GM12878 (cell line): ENCODE data around the gene MT4. TPM values are rescaled to one million over a fixed set of nuclear protein-coding genes. Genes with fewer than 3 reads are reported as not detected.

Experiments
- BCL11A ChIP-seq: IDR thresholded peaks from 2 replicates; pipeline ENCODE4 v1.6.1; 2011; ENCODE audit warnings: low read depth, low read length
- CREB1 ChIP-seq: IDR thresholded peaks from 2 replicates; pipeline ENCODE4 v1.6.1; 2012; ENCODE audit warnings: low read depth, mild to moderate bottlenecking, inconsistent platforms
- EED ChIP-seq: sonication (generic); IDR thresholded peaks from 2 replicates; pipeline ENCODE4 v1.6.1; 2016; ENCODE audit warnings: antibody characterized with exemption, low read depth
- ESRRA ChIP-seq: IDR thresholded peaks from 2 replicates; pipeline ENCODE4 v1.6.1; 2012; ENCODE audit warnings: mild to moderate bottlenecking, low read length, improper control_type of control experiment
- GABPA ChIP-seq: IDR thresholded peaks from 2 replicates; pipeline ENCODE4 v1.6.1; 2014; ENCODE audit warnings: antibody characterized with exemption, low read depth, mild to moderate bottlenecking, inconsistent platforms
- GATAD2B ChIP-seq: fragments of 450-650 bp; conservative IDR thresholded peaks from 2 replicates; pipeline ENCODE4 v1.6.1; 2017; ENCODE audit warnings: low read depth, mild to moderate bottlenecking, moderate library complexity
- HDAC2 ChIP-seq: fragments of 200-600 bp; sonication (generic); IDR thresholded peaks from 2 replicates; pipeline ENCODE4 v1.6.1; 2017
- MAX ChIP-seq: IDR thresholded peaks from 2 replicates; pipeline ENCODE4 v1.6.1; 2012; ENCODE audit warnings: low read depth, low read length, improper control_type of control experiment
- NFYA ChIP-seq: IDR thresholded peaks from 2 replicates; pipeline ENCODE4 v1.6.1; 2011; ENCODE audit warnings: low read depth, mild to moderate bottlenecking, low read length, improper control_type of control experiment, borderline replicate concordance
- NR2C1 ChIP-seq: fragments of 450-650 bp; IDR thresholded peaks from 2 replicates; pipeline ENCODE4 v1.6.1; 2017; ENCODE audit warnings: antibody characterized with exemption, mild to moderate bottlenecking, moderate library complexity
- NR2F1 ChIP-seq: fragments of 450-650 bp; conservative IDR thresholded peaks from 2 replicates; pipeline ENCODE4 v1.6.1; 2017; ENCODE audit warnings: mild to moderate bottlenecking
- RB1 ChIP-seq: fragments of 450-650 bp; formaldehyde crosslinking; IDR thresholded peaks from 2 replicates; pipeline ENCODE4 v1.6.1; 2017; ENCODE audit warnings: mild to moderate bottlenecking, borderline replicate concordance
- STAT3 ChIP-seq: IDR thresholded peaks from 2 replicates; pipeline ENCODE4 v1.6.1; 2011; ENCODE audit warnings: low read depth, low read length, improper control_type of control experiment
- TCF3 ChIP-seq: IDR thresholded peaks from 2 replicates; pipeline ENCODE4 v1.6.1; 2012; ENCODE audit warnings: low read depth, mild to moderate bottlenecking, low read length, borderline replicate concordance; ENCODE audit not compliant: insufficient read depth
- USF2 ChIP-seq: IDR thresholded peaks from 2 replicates; pipeline ENCODE4 v1.6.1; 2011; ENCODE audit warnings: low read depth, low read length, improper control_type of control experiment, borderline replicate concordance
- YBX1 ChIP-seq: fragments of 450-650 bp; IDR thresholded peaks from 2 replicates; pipeline ENCODE4 v1.6.1; 2016; ENCODE audit warnings: antibody characterized with exemption
- ZNF217 ChIP-seq: fragments of 450-650 bp; IDR thresholded peaks from 2 replicates; pipeline ENCODE4 v1.6.1; 2017; ENCODE audit warnings: antibody characterized with exemption, mild to moderate bottlenecking
- ZNF384 ChIP-seq: IDR thresholded peaks from 2 replicates; pipeline ENCODE4 v1.6.1; 2012; ENCODE audit warnings: low read depth, mild to moderate bottlenecking, low read length, improper control_type of control experiment, borderline replicate concordance
- ZNF622 ChIP-seq: fragments of 450-650 bp; IDR thresholded peaks from 2 replicates; pipeline ENCODE4 v1.6.1; 2017; ENCODE audit warnings: mild to moderate bottlenecking, inconsistent platforms
- ZZZ3 ChIP-seq: IDR thresholded peaks from 2 replicates; pipeline ENCODE4 v1.6.1; 2011; ENCODE audit warnings: low read depth; ENCODE audit not compliant: control insufficient read depth, insufficient read length
- polyA plus RNA-seq, 11 experiments: library from polyadenylated mRNA; depleted of rRNA in 4 of 11; unstranded in 6 of 11; stranded (reverse) in 5 of 11; fragments of >200 nt; fragmentation: Nextera tagmentation in 4 of 11; fragmentation: Illumina TruSeq in 1 of 11; extraction: Ambion mirVana in 4 of 11; extraction: Trizol in 1 of 11; gene quantifications; 1 replicate in 1 of 11; 2 replicates in 10 of 11; pipeline versions ENCODE4 v1.2.1 to v1.2.3, GENCODE V29; 2011 to 2016; ENCODE audit warnings: inconsistent platforms in 2 of 11, missing spikeins in 2 of 11, low read depth in 1 of 11
- total RNA-seq, 4 experiments: library from RNA; depleted of rRNA in 3 of 4; stranded (reverse); fragments of >200 nt in 3 of 4; fragmentation: Illumina TruSeq in 1 of 4; extraction: Trizol in 1 of 4; gene quantifications; 2 replicates each; pipeline versions ENCODE4 v1.2.1 to v1.2.3, GENCODE V29; 2013 to 2021
- TF ChIP-seq, protein P1 (sequence below): fragments of 450-650 bp; IDR thresholded peaks from 2 replicates; pipeline ENCODE4 v1.6.1; 2017; ENCODE audit warnings: antibody characterized with exemption, mild to moderate bottlenecking, moderate library complexity
- TF ChIP-seq, protein P2 (sequence below): fragments of 450-650 bp; IDR thresholded peaks from 2 replicates; pipeline ENCODE4 v1.6.1; 2017; ENCODE audit warnings: mild to moderate bottlenecking, moderate library complexity

Gene MT4
- total and polyA plus RNA-seq, 10 of the 15 experiments (the other 5 are each of a cell fraction or from before 2014, with no cell fraction given): not detected

DNA sequence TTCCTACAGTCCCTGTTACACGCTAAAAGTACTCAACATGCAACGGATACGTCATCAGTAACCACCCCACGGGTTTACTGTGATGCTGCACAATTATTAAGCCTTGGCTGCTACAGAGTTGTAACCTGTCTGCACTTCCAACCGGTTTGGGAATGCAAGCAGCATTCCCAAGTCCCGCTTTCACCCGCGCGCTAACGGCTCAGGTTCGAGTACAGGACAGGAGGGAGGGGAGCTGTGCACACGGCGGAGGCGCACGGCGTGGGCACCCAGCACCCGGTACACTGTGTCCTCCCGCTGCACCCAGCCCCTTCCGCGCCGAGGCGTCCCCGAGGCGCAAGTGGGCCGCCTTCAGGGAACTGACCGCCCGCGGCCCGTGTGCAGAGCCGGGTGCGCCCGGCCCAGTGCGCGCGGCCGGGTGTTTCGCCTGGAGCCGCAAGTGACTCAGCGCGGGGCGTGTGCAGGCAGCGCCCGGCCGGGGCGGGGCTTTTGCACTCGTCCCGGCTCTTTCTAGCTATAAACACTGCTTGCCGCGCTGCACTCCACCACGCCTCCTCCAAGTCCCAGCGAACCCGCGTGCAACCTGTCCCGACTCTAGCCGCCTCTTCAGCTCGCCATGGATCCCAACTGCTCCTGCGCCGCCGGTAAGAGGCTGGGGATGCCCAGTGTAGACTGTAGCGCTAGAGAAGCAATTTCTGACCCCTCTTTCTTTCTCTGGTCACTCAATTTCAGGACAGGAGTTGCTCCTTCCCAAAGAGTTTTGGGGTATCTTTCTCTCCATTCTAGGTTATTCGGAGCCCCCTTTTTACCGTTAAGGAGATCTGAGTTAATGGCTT, 43.4 kb downstream of the MT4 start, which contains the start of gene MT2A (continued):
- no peak for TF ChIP-seq USF2
- peak; percentile 79 for TF ChIP-seq GATAD2B
- TF ChIP-seq ESRRA: peak; percentile 67; the same call in 1 of the 2 replicates
- TF ChIP-seq CREB1: no peak
- no peak for TF ChIP-seq YBX1
- no peak for TF ChIP-seq STAT3
- 0 out of 2 replicates have a peak, but pooled peaks have one; percentile 11 for TF ChIP-seq EED
- no peak for TF ChIP-seq NR2F1
- TF ChIP-seq ZZZ3: no peak
- peak; percentile 60 for TF ChIP-seq RB1
- no peak for TF ChIP-seq ZNF622
- peak; percentile 77; the same call in 1 of the 2 replicates for TF ChIP-seq MAX
- TF ChIP-seq TCF3: 0 out of 2 replicates have a peak, but pooled peaks have one; percentile 18
- TF ChIP-seq ZNF384: no peak
- TF ChIP-seq, protein P1, sequence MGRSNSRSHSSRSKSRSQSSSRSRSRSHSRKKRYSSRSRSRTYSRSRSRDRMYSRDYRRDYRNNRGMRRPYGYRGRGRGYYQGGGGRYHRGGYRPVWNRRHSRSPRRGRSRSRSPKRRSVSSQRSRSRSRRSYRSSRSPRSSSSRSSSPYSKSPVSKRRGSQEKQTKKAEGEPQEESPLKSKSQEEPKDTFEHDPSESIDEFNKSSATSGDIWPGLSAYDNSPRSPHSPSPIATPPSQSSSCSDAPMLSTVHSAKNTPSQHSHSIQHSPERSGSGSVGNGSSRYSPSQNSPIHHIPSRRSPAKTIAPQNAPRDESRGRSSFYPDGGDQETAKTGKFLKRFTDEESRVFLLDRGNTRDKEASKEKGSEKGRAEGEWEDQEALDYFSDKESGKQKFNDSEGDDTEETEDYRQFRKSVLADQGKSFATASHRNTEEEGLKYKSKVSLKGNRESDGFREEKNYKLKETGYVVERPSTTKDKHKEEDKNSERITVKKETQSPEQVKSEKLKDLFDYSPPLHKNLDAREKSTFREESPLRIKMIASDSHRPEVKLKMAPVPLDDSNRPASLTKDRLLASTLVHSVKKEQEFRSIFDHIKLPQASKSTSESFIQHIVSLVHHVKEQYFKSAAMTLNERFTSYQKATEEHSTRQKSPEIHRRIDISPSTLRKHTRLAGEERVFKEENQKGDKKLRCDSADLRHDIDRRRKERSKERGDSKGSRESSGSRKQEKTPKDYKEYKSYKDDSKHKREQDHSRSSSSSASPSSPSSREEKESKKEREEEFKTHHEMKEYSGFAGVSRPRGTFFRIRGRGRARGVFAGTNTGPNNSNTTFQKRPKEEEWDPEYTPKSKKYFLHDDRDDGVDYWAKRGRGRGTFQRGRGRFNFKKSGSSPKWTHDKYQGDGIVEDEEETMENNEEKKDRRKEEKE: no peak
- TF ChIP-seq ZNF217: peak; percentile 77; the same call in 1 of the 2 replicates
- TF ChIP-seq, protein P2, sequence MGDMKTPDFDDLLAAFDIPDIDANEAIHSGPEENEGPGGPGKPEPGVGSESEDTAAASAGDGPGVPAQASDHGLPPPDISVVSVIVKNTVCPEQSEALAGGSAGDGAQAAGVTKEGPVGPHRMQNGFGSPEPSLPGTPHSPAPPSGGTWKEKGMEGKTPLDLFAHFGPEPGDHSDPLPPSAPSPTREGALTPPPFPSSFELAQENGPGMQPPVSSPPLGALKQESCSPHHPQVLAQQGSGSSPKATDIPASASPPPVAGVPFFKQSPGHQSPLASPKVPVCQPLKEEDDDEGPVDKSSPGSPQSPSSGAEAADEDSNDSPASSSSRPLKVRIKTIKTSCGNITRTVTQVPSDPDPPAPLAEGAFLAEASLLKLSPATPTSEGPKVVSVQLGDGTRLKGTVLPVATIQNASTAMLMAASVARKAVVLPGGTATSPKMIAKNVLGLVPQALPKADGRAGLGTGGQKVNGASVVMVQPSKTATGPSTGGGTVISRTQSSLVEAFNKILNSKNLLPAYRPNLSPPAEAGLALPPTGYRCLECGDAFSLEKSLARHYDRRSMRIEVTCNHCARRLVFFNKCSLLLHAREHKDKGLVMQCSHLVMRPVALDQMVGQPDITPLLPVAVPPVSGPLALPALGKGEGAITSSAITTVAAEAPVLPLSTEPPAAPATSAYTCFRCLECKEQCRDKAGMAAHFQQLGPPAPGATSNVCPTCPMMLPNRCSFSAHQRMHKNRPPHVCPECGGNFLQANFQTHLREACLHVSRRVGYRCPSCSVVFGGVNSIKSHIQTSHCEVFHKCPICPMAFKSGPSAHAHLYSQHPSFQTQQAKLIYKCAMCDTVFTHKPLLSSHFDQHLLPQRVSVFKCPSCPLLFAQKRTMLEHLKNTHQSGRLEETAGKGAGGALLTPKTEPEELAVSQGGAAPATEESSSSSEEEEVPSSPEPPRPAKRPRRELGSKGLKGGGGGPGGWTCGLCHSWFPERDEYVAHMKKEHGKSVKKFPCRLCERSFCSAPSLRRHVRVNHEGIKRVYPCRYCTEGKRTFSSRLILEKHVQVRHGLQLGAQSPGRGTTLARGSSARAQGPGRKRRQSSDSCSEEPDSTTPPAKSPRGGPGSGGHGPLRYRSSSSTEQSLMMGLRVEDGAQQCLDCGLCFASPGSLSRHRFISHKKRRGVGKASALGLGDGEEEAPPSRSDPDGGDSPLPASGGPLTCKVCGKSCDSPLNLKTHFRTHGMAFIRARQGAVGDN: peak; percentile 54; the same call in 1 of the 2 replicates
- no peak for TF ChIP-seq NR2C1
- no peak for TF ChIP-seq BCL11A
- no peak for TF ChIP-seq GABPA
- TF ChIP-seq NFYA: no peak
- TF ChIP-seq HDAC2: no peak
